Stimulated activated CD4-positive, alpha-beta T cell treated with anti-CD3 and anti-CD28 coated beads, TNF-alpha, amount 100 ng/mL, for 1 hour (primary cell): ENCODE data around the gene FMO4.
"Not testable (repeated sequence)": the region's sequence is repeated elsewhere in the genome, so short reads cannot be mapped to it uniquely, and the experiment has no call there.

ENCODE experiments used
- DNase-seq, 3 donors: peaks; one replicate each; pipeline ENCODE4 v3.0.0-alpha.2; 2020; ENCODE audit warnings: low read depth in 3 of 3, low spot score in 1 of 3

FMO4 gene, protein sequence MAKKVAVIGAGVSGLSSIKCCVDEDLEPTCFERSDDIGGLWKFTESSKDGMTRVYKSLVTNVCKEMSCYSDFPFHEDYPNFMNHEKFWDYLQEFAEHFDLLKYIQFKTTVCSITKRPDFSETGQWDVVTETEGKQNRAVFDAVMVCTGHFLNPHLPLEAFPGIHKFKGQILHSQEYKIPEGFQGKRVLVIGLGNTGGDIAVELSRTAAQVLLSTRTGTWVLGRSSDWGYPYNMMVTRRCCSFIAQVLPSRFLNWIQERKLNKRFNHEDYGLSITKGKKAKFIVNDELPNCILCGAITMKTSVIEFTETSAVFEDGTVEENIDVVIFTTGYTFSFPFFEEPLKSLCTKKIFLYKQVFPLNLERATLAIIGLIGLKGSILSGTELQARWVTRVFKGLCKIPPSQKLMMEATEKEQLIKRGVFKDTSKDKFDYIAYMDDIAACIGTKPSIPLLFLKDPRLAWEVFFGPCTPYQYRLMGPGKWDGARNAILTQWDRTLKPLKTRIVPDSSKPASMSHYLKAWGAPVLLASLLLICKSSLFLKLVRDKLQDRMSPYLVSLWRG

GRCh38 chr1:171313835-171314320 is at the start of gene FMO4:
Gene FMO4 (plus strand): TSS chr1:171314183. CDS start chr1:171319826, 5,643 bp downstream.
- peak; percentile 35 to 67 (median 59) for DNase-seq

DNA sequence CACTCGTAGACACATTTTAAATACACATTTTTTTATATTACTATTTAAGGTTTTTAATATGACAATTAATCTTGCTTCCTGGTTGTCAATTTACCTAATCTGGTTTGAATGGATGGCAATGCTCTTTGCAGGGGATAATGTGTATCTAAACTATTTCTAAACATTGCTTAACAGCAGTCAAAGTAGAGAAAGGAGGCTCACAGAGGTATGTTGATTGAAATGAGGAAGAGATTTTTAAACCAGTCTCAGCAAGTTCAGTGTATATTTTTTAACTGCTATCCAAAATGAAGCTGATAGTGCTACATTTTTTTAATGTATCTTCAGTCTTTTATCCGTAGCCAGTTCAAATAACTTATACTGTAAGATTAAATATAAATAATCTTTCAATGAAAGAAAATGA is 48.3 kb upstream of the FMO4 start:
- DNase-seq: no peak

DNA sequence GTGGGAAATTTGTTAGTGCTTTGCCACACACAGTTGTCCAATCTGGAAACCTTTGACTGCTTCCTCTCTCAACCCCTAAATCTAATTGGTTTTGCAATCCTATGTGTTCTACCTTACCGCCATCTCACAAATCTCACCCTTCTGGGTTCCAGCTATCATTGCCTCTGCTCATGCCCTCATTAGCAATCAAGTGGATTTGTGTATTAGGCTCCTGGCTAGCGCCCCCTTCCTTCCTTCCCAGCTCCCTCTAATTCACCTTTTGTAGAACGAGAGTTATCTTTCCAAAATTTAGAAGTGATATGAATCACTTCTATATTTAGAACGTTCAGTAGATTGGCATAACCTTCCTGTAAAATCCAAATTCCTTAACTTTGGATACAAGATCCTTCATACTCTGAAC is 47.1 kb upstream of the FMO4 start:
- no peak for DNase-seq

GRCh38 chr1:171267391-171267790 is 46.6 kb upstream of the FMO4 start:
- DNase-seq: no peak

DNA sequence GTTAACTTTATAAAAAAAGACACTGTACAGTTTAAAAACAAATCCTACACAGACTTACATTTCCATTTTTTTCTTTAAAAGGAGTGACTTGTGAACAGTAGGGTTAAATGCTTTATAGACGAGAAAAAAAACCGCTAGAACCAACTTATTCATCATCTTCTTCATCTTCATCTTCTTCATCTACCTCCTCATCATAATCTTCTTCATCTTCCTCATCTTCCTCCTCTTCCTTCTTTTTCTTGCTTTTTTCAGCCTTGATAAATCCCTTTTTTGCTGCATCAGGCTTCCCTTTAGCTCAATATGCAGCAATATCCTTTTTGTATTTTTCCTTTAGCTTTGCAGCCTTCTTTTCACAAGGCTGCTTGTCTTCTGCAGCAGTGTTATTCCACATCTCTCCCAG is 43.2 kb upstream of the FMO4 start:
- no peak for DNase-seq

DNA sequence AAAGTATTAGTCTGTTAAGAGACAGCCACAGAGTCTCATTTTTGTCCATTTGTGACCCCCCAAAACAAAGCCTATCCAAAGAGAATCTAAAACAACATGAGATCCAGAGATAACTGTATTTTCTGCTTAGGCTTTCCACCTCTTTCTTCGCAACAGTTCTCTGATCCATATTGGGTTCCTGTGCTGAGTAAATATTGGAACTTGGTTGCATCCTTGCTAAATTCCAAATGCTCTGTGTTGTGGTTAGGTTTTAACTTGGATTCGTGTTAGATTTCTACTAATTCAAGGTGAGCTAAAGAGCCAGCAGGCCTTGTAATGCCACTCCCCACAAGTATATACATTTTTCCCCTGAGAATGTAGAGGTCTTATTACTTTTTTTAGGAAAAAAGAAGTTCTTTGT is 36.4 kb upstream of the FMO4 start:
- DNase-seq: no peak

GRCh38 chr1:171279234-171279633 is 34.7 kb upstream of the FMO4 start:
- DNase-seq: no peak

GRCh38 chr1:171279678-171280077 is 34.3 kb upstream of the FMO4 start:
- DNase-seq: no peak

- no peak for DNase-seq
These were observed 33.4 kb upstream of the FMO4 start for GRCh38 chr1:171280599-171280998.

DNA sequence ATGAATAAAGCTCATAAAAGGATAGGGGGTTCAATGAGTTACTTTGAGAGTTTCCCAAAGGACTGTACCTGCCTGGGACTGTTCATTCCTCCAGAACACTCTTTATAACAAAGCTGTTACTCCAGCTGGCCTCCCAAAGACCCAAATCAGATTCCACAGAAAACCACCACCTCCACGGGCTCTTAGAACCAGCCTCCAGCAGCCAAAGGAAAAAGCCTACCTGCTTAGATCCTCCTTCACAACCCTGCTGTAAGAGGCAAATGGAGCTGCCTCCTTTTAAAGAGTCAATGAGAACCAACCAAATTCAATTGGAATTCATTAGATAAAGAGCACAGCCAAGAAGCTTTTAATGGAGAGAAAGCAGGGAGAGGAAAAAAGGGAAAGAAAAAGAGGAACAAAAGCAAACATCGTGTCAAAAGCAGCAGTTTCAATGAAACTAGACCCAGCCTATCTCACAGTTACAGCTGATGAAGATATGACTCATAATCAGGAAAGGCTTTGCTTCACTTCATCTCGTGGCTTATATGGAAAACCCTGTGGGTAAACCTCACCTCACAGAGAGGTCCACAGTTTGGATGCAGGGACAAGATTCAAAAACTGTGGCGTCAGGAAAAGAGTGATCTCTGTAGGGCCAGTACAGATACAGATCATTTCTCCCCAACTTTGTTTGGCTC is 27.8 kb upstream of the FMO4 start:
- no peak for DNase-seq

DNA sequence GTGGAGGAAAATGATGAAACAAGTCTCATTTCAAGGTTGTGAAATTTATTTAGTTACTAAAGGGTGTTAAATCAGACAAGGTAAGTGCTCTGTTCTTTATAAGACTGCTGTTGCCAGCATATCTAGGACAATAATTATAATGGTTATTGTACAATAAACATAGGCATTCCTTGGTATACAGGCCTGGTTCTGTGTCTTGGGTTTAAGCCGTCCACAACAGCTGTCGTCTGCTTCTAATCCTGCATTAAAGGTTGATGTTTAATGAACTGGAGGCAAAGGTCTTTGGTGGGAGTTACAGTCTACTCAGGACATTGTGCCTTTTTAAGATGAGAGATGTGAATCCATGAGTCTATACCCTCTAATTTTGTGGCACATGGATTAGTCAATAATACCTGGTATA is 23.4 kb upstream of the FMO4 start:
- DNase-seq: no peak

- no peak for DNase-seq
These were observed 21.2 kb upstream of the FMO4 start for GRCh38 chr1:171292799-171293198.

DNA sequence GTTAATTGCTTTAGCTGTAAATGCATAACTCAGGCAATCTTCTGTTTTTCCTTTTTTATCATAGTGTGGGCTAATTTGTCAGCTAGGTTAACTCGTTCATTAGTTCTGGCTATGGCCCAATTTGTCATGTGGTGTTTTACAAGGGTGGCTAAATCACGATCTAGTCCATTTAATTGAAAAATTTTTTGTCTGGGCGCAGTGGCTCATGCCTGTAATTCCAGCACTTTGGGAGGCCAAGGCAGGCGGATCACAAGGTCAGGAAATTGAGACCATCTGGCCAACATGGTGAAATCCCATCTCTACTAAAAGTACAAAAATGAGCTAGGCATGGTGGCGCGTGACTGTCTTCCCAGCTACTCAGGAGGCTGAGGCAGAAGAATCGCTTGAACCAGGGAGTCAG is 18.6 kb upstream of the FMO4 start:
- not testable (repeated sequence) for DNase-seq

DNA sequence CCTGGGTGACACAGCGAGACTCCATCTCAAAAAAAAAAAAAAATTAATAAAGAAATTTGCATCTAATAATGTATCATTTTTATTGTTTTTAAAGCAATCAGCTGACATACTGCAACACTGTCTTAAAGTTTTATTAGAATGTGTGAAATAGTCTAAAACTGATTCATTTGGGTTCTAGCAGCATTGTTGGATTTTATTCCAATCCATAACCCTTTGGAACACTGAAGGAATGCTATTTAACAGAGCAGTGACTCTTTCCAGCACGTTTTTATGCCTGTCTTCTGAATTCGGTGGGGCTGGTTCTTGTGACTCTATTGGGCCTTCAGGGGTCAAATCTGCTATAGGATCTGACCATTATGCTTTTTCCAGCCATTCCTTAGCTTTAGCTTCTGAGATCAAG is 18.2 kb upstream of the FMO4 start:
- DNase-seq: no peak

DNA sequence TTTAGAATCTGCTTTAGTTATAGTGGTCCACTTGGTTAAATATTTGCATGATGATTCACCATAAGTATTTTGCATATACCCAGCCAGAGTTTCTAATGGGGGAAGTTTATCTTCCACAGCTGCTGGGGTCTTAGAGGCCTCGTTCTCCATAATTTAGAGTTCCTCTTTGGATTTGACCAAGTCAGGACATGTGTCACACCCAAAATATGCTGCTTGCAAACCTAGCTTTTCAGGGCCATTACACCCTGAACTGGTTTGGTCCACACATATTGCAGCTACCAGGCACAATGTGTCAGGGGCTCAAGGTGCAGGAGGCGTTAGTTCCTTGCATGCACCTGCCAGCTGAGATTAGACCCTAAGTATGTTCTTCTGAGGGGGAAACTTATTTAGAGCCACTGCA is 17.1 kb upstream of the FMO4 start:
- DNase-seq: no peak

GRCh38 chr1:171298696-171299095 is 15.3 kb upstream of the FMO4 start:
- DNase-seq: no peak

DNA sequence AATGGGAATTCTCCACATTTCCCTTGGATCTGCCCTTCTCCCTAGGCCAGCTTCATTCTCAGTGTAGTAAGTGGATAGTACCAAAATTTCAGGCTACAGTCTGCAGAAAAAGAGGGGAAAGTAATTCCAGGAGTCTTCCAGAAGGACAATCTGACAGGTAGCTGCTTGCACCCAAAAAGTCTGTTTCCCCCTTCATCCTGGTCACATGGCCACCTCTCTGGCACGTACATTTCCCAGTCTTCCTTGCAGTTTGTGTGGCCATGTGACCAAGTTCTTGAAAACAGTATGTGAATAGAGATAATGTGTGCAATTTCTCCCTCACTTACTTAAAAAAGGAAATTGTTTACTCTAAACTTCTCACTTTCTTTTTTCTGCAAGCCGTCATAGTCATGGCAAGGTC is 14.6 kb upstream of the FMO4 start:
- no peak for DNase-seq

GRCh38 chr1:171300401-171300800 is 13.6 kb upstream of the FMO4 start:
- DNase-seq: no peak

GRCh38 chr1:171310661-171311087 is 3.3 kb upstream of the FMO4 start:
- no peak for DNase-seq

DNA sequence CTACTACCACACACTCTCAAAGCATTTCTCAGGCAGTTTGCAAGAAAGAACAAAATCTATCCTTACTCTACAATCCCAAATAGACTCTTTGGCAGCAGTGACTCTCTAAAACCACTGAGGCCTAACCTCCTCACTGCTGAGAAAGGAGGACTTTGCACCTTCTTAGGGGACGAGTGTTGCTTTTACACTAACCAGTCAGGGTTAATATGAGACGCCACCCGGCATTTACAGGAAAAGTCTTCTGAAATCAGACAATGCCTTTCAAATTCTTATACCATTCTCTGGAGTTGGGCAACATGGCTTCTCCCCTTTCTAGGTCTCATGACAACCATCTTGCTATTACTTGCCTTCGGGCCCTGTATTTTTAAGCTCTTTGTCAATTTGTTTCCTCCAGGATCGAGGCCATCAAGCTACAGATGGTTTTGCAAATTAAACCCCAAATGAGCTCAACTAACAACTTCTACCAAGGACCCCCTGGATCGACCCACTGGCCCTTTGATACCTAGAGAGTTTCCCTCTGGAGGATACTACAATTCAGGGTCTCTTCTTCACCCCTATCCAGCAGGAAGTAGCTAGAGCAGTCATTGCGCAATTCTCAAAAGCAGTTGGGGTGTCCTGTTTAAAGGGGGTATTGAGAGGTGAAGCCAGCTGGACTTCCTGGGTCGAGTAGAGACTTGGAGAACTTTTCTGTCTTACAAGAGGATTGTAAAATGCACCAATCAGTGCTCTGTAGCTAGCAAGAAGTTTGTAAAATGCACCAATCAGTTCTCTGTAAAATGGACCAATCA is 2.0 kb upstream of the FMO4 start:
- DNase-seq: no peak

DNA sequence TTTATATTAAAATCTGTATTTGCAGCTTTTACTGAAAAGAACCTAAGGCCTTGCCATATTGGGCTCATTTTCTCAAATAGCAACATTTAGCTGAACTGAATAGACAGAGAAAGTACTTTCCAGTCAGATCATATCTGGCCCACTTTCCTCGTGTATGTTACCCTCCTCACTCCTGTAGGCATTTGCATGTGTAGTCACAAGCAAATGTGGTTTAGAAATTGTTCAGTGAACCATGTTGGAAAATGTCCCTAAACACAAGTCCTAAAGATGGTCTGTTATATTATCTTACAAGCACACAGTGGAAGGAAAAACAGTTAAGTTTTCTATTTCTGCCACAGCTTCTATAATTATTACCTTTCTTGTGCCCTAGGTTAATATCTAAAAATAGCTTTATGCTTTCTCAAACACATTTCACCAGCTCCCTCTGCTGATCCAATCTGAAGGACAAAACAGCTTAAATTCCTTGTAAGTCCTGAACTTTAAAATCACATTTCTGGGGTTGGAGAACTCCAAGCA is 606 bp upstream of the FMO4 start:
- DNase-seq: no peak
